KBM-7 (cell line): ENCODE measurements around the gene IL17C.
"Not testable (repeated sequence)": the region's sequence is repeated elsewhere in the genome, so short reads cannot be mapped to it uniquely, and the experiment has no call there.

Experiments used
- DNase-seq: peaks from one replicate; pipeline ENCODE4 v3.0.0-alpha.2; 2015
- in situ Hi-C: fragments of 300-500 bp; cut with MboI; formaldehyde crosslinking; loops from 2 replicates; pipeline ENCODE4 v1.14.3; 2020; ENCODE audit warnings: low sequenced_read_pairs, low pct_unique_long_range_greater_than_20kb, mixed read lengths

The IL17C gene

GRCh38 chr16:88653596-88654362, 15.4 kb downstream of the IL17C start:
- no peak for DNase-seq
- in situ Hi-C loops = no loop called here

GRCh38 chr16:88654363-88655052, 16.1 kb downstream of the IL17C start:
- no peak for DNase-seq
- in situ Hi-C loops = no loop called here

DNA sequence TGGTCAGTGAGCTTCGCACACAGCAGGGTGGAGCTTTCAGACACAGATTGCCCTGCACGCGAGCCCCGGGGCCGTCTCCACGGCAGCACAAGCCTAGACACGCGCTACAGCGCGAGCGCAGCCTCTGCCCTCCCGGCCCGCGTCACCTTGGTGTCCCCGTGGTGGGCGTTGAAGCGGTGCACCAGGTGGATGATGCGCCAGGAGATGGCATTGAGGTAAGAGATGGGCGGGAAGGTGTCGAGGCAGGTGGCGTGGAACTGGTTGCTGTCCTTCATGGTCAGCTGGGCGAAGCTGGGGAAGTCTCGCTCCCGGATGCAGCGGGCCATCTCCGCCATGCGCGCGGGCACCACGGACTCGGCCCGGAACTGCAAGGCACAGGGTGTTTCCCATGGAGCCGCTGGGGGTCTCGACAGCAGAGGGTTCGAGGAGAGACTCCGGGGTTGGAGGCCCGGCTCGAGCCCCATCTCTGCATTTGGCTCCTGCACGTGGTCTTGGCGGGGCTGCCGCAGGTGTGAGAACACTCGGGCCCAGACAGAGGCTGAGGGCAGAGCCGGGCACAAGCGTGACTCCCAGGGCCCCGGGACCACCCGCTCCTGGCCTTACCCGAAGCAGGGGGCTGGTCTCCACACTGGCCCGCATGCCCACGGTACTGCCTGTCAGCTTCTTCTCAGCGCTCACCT, 16.8 kb downstream of the IL17C start:
- in situ Hi-C loops = no loop called here
- no peak for DNase-seq

DNA sequence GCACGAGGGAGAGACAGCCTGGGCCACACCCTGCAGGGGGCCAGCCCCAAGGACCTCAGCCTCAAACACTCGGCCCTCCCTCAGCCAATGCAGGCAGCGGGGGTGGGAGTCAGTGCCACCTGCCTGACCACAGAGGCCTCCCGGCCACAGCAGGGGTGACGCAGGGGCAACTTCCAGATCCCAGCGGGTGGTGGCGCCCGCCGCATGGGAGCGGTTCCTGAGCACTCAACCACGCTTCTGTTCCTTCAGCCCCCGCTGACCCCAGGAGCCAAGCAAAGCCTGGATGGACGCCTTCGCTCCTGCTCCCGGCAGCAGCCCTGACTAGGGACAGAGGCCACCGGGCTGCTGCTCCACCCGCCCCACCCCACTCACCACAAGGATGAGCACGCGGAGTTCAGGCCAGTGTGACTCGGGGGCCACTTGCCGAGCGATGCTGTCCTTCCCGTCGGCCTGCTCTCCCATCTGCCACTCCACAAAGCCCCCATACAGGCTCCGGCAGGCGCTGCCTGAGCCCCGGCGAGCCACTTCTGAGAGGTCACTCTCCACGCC, 17.4 kb downstream of the IL17C start:
- DNase-seq = no peak

DNA sequence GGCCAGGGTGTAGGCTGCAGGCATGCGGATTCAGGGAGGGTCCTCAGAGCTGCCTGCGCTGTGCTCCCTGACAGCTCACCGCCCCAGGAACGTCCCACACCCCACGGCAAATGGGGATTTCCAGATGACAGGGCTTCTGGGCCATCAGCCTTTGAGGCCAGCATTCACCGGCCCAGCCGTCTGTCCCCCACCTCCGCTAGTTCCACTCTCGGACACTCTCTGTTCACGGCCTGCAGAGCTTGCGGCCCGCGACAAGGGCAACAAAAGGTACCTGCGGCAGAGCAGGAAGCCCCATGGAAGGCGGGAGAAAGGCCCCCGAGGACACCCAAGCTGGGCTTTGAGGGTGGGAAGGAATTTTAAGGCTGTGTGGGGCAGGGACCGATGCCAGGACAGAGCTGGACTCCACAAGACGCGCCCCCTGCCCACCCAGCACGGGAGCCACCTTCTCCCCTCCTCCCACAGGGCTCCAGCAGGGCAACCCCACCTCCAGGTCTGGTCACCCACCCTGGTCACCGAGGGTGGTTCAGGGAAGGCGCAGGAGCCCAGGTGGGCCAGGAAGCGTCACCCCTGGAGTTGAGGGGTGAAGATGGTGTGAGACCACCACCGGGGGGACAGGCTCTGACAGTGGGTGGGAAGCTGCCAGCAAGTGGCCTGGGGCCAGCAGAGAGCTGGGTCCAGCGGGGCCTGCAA, 18.1 kb downstream of the IL17C start:
- DNase-seq = no peak
- in situ Hi-C loops = no loop called here

More for the DNA sequence above, 17.4 kb downstream of the IL17C start:
- in situ Hi-C loops = no loop called here

DNA sequence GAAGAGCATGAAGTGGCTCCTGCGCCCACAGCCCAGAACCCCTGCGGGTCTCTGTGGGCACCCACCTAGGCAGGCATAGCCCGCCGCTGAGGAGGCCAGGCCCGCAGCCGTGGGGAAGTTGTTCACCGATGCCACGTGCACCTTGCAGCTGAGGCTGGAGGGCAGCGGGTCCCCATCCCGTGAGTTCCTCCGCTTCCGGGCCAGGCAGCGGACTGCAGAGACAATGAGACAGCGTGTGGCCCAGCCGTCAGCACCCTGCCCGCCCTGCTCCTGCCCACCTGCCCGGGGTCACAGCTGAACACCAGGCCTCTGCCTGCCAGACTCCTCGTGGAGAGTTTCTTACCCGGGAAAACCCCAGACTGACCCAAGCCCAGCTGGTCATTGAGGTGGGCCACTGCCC, 19.0 kb downstream of the IL17C start:
- in situ Hi-C loops = no loop called here
- DNase-seq = no peak

DNA sequence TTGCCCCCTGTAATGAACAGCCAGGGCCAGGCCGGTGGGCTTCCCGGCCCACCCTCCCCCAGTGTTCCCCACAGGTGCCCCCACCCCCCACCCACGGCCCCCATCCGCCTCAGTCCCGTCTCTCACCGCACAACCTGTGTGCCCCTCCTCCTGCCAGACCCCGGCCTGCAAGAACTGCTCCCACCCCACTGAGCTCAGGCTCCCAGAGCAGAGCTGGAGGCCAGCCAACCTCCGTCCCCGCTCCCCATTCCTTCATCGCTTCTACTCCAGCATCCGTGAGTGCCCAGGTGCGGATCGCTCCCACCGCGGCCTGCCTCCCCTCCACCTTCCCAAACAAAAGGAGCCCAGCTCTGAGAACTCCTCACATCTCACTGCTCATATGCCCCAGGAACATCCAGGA, 20.3 kb downstream of the IL17C start:
- in situ Hi-C loops = no loop called here
- DNase-seq = no peak

- in situ Hi-C loops = no loop called here
- no peak for DNase-seq
Measured at GRCh38 chr16:88659160-88659559, 20.8 kb downstream of the IL17C start.

DNA sequence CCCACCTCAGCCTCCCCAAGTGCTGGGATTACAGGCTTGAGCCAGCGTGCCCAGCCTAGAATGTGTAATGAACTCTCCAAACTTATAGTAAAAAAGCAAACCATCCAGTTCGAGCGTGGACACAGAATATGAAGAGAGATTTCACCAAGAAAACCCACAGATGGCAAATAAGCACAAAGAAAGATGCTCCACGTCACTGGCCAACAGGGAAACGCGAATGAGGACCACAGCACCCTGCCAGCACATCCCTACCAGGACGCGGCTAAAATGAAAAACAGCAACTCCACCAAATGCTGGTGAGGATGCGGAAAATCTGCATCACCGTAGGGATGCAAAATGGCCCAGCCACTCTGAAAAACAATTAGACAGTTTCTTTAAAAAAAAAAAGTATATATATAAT, 23.1 kb downstream of the IL17C start:
- in situ Hi-C loops = no loop called here

GRCh38 chr16:88662222-88662842, 24.0 kb downstream of the IL17C start:
- no peak for DNase-seq
- in situ Hi-C loops = no loop called here

More for the DNA sequence above, 23.1 kb downstream of the IL17C start:
- no peak for DNase-seq

GRCh38 chr16:88662843-88663606, 24.7 kb downstream of the IL17C start, which contains the start of gene MVD:
MVD (minus strand) TSS chr16:88663091; CDS start chr16:88663080, 11 bp downstream.
- in situ Hi-C loops = no loop called here

DNA sequence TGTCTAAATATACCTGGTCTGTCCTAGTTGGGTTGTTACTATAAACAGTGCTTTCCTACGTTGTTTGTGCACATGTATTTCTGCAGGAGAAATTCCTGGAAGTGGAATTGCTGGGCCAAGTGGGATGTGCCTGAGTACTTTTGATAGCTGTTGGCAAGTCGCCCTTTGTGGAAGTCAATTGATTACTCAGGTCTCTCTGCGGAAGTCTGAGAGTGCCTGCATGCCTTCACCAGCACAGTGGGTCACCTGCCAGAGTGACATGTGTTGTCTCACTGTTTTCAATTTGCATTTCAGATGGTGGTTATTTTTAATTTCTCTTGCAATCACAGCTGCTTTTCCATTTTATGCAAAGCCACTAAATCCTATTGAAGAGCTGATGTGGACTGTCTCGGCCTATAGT, 26.8 kb downstream of the IL17C start:
- DNase-seq = no peak
- in situ Hi-C loops = no loop called here

More at GRCh38 chr16:88662843-88663606, 24.7 kb downstream of the IL17C start, which contains the start of gene MVD:
- DNase-seq = peak; percentile 97

DNA sequence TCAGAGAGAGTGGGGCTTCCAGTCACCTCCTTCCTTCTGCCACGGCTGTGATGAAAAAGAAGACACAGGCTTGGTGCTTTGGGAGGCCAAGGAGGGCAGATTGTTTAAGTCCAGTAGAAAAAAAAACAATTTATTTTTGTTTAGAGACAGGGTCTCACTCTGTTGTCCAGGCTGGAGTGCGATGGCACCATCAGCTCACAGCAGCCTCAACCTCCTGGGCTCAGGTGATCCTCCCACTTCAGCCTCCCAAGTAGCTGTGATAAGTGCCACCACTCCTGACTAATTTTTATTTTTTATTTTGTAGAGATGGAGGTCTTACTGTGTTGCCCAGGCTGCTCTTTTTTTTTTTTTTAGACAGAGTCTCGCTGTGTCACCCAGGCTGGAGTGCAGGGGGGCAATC, 27.2 kb downstream of the IL17C start:
- in situ Hi-C loops = no loop called here

GRCh38 chr16:88667461-88667860, 29.1 kb downstream of the IL17C start:
- no peak for DNase-seq
- in situ Hi-C loops = no loop called here

More for the DNA sequence above, 27.2 kb downstream of the IL17C start:
- DNase-seq = no peak

- in situ Hi-C loops, DNase-seq: not testable (repeated sequence)
Measured at GRCh38 chr16:88669493-88669892, 31.1 kb downstream of the IL17C start.

DNA sequence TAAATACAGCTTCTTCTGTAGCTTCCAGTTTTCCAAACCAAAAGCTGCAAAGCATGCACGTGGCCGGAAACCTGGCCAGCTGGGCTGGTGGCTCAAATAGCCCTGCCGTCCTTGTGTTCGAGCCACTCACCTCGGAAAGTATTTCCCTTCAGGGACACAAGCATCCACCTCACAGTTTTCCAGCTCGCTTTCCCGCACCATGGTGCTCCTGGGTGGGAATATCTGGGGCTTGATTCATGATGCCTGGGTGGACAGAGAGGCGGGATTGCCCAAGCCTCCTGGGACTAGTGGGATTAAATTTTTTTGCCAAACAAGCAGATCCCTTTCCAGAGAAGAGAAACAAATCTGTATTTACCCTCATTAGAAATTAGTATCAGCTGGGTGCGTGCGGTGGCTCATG, 31.6 kb downstream of the IL17C start:
- in situ Hi-C loops = no loop called here

DNA sequence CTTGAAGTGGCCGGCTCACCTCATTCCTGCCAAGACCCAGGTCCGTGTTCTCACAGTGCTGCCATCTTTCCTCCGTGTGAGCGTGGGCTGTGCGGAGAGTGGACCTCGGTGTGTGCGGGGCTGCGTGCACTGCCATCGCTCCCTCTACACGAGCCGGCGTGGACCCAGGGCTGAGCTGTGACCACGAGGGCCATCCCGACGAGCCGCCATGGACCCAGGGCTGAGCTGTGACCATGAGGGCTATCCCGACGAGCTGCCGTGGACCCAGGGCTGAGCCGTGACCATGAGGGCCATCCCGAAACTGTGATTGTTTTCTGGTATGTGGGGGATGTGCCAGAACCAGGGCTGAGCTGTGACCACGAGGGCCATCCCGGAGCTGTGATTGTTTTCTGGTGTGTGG, 33.4 kb downstream of the IL17C start:
- DNase-seq = no peak
- in situ Hi-C loops = no loop called here

More for the DNA sequence above, 31.6 kb downstream of the IL17C start:
- no peak for DNase-seq

GRCh38 chr16:88672776-88673175, 34.4 kb downstream of the IL17C start:
- in situ Hi-C loops = no loop called here
- DNase-seq = no peak
